GM12864 (cell line): Measurements from ENCODE around the gene TH.

ENCODE experiments used
- DNase-seq: peaks from one replicate; pipeline ENCODE4 v3.0.0-alpha.2; 2011; ENCODE audit warnings: low read depth
- H3K4me3 ChIP-seq: 2 replicates; pipeline ENCODE4 v1.5.1; 2011; ENCODE audit warnings: mild to moderate bottlenecking, low read depth, low read length, control low read depth
- CTCF ChIP-seq: IDR thresholded peaks from 2 replicates; pipeline ENCODE4 v1.5.1; 2011; ENCODE audit warnings: low read depth, mild to moderate bottlenecking, moderate library complexity, low read length, control low read depth, inconsistent platforms; ENCODE audit errors: missing control alignments

TH gene

GRCh38 chr11:2171591-2172003 lies at the start of gene TH:
Gene TH, minus strand, starts transcription at chr11:2171815. Its CDS starts 29 bp downstream, at chr11:2171786.
- no peak for DNase-seq
- no peak within 1 kb of the TSS for H3K4me3 ChIP-seq
- no peak for TF ChIP-seq CTCF

GRCh38 chr11:2221024-2221423 lies 49.4 kb upstream of the TH start:
- no peak overlapping the region for H3K4me3 ChIP-seq
- DNase-seq, result no peak
- TF ChIP-seq CTCF, result no peak

- DNase-seq, result no peak
- TF ChIP-seq CTCF, result no peak
- H3K4me3 ChIP-seq, result no peak overlapping the region
Measured at GRCh38 chr11:2220173-2220771, 48.7 kb upstream of the TH start.

- TF ChIP-seq CTCF, result no peak
Measured at GRCh38 chr11:2219318-2220017, 47.9 kb upstream of the TH start.

GRCh38 chr11:2218031-2218633 lies 46.5 kb upstream of the TH start:
- no peak for DNase-seq
- H3K4me3 ChIP-seq, result no peak overlapping the region
- no peak for TF ChIP-seq CTCF

More at GRCh38 chr11:2219318-2220017, 47.9 kb upstream of the TH start:
- no peak overlapping the region for H3K4me3 ChIP-seq
- no peak for DNase-seq

- no peak overlapping the region for H3K4me3 ChIP-seq
- no peak for TF ChIP-seq CTCF
- no peak for DNase-seq
Measured at GRCh38 chr11:2217211-2218030, 45.8 kb upstream of the TH start.
